Measurements from ENCODE around the gene NUDT8.

GRCh38 chr11:67588136-67588503 lies 41.6 kb downstream of the NUDT8 start:
- TF ChIP-seq ARNTL (CRISPR knock-in tag; IDR thresholded peaks at IDR 0.05; ENCODE audit: borderline replicate concordance, low read depth) (no peak), TCF4 (CRISPR knock-in tag; IDR thresholded peaks at IDR 0.05; ENCODE audit: borderline replicate concordance) (no peak), ESRRG (CRISPR knock-in tag; IDR thresholded peaks at IDR 0.05) (no peak), ZNF565 (CRISPR knock-in tag; conservative IDR thresholded peaks at IDR 0.05; ENCODE audit: low read depth) (no peak), GLIS3 (CRISPR knock-in tag; IDR thresholded peaks at IDR 0.05) (no peak), CSDC2 (CRISPR knock-in tag; IDR thresholded peaks at IDR 0.05) (no peak), ISL1 (CRISPR knock-in tag; IDR thresholded peaks at IDR 0.05) (no peak), PATZ1 (CRISPR knock-in tag; IDR thresholded peaks at IDR 0.05; ENCODE audit: borderline replicate concordance) (no peak), OSR1 (CRISPR knock-in tag; IDR thresholded peaks at IDR 0.05) (no peak)
- TF ChIP-seq, protein P1, sequence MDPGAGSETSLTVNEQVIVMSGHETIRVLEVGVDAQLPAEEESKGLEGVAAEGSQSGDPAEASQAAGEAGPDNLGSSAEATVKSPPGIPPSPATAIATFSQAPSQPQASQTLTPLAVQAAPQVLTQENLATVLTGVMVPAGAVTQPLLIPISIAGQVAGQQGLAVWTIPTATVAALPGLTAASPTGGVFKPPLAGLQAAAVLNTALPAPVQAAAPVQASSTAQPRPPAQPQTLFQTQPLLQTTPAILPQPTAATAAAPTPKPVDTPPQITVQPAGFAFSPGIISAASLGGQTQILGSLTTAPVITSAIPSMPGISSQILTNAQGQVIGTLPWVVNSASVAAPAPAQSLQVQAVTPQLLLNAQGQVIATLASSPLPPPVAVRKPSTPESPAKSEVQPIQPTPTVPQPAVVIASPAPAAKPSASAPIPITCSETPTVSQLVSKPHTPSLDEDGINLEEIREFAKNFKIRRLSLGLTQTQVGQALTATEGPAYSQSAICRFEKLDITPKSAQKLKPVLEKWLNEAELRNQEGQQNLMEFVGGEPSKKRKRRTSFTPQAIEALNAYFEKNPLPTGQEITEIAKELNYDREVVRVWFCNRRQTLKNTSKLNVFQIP (CRISPR knock-in tag; IDR thresholded peaks at IDR 0.05; ENCODE audit: borderline replicate concordance, low read depth): no peak
- TF ChIP-seq, protein P2, sequence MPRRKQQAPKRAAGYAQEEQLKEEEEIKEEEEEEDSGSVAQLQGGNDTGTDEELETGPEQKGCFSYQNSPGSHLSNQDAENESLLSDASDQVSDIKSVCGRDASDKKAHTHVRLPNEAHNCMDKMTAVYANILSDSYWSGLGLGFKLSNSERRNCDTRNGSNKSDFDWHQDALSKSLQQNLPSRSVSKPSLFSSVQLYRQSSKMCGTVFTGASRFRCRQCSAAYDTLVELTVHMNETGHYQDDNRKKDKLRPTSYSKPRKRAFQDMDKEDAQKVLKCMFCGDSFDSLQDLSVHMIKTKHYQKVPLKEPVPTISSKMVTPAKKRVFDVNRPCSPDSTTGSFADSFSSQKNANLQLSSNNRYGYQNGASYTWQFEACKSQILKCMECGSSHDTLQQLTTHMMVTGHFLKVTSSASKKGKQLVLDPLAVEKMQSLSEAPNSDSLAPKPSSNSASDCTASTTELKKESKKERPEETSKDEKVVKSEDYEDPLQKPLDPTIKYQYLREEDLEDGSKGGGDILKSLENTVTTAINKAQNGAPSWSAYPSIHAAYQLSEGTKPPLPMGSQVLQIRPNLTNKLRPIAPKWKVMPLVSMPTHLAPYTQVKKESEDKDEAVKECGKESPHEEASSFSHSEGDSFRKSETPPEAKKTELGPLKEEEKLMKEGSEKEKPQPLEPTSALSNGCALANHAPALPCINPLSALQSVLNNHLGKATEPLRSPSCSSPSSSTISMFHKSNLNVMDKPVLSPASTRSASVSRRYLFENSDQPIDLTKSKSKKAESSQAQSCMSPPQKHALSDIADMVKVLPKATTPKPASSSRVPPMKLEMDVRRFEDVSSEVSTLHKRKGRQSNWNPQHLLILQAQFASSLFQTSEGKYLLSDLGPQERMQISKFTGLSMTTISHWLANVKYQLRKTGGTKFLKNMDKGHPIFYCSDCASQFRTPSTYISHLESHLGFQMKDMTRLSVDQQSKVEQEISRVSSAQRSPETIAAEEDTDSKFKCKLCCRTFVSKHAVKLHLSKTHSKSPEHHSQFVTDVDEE (CRISPR knock-in tag; IDR thresholded peaks at IDR 0.05): no peak

Measured in SK-N-SH treated with all-trans-retinoic acid at 6 μM for 48 hours (cell line).